GM21360 (cell line): Measurements from ENCODE around the gene ATP5MC3.
"Not testable (repeated sequence)": the region's sequence is repeated elsewhere in the genome, so short reads cannot be mapped to it uniquely, and the experiment has no call there.

Source experiments
- ATAC-seq: cut with Tn5 transposase; IDR thresholded peaks from one replicate; pipeline ENCODE4 v1.9.1; 2021; ENCODE audit warnings: mild to moderate bottlenecking, moderate library complexity; ENCODE audit not compliant: unreplicated experiment

ATP5MC3 gene

DNA sequence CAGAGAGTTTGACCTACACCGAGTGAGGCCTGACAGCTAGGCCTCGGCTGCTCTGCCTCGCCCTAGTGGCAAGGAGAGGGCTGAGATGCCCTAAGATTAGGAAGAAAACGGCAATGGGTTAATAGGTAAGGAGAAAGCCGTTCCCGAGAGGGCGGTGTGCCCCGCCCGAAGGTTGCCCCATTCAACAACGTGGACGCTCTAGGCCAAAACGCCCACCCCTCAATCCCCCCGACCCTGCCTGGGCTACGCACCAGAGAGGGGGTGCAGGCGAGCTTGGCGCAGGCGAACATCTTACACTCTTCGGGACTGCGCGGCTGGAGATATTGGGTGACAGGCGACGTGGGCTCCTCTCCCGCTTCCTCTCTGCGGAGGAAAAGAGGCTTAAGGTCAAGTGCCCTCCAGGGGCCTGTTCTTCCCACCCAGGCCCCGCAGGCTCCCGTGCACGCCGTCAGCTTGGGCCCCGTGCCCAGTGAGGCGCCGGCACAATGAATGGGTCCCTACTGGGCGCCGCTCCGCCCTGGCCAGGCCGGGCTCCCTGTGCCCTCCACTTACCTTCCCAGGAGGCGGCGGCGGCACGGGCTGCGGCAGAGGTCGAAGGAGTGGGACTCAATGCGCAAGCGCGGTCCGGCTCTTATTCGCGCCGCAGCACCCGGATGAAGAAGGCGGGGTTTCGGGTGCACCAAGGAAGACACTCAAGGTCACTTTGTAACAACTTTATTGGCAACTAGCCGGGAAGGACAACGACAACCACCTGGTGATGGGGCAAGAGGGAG, at the start of gene ATP5MC3:
Gene ATP5MC3 (minus strand): TSS at position 607 of the 773 bp plus-strand sequence. CDS start 317 bp downstream, at position 290.
- ATAC-seq: peak; percentile 85

DNA sequence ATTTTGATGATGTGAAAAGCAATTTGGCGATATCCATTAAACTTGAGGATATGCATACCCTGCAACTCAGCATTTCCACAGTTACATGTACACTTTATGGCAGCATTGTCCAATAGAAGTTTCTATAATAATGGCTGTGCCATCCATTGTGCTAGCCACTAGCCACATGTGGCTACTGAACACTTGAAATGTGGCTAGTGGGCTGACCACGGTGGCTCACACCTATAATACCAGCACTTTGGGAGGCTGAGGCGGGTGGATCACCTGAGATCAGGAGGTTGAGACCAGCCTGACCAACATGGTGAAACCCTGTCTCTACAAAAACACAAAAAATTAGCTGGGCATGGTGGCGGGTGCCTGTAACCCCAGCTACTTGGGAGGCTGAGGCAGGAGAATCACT, 47.1 kb upstream of the ATP5MC3 start:
- not testable (repeated sequence) for ATAC-seq

DNA sequence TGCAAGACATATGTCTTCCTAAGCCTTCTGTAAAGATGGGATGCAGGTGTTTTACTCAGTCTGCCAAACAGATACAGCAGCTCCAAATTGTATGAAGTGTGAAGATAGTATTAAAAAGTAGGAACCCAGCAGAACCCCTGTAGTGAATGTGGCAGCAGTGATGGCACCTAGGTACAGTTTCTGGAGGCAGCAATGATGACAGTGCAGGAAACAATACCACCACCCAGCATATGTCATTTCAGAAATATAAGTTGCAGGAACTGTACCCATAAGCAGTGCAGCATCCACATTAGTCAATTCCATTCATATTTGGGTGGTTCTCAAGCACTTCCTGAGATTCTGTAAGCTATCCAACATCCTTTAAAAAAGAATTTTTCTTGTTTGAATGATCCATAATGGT, 46.7 kb upstream of the ATP5MC3 start:
- no peak for ATAC-seq

DNA sequence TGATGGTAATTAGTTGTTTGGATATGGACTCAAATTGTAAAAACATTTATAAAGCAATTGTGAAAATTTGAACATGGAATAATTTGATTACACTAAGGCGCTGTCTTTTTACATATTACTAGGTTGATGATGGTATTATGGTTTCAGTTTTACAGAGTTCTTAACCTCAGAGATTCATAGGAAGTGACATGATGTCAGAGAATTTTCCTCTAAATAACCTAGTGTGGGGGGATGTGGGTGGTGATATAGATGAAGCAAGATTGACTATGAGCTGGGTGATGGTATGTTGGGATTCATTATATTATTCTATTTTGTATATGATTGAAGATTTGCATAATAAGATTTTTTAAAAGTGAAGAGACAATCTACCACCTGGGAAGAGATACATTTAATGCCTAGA, 45.9 kb upstream of the ATP5MC3 start:
- no peak for ATAC-seq

DNA sequence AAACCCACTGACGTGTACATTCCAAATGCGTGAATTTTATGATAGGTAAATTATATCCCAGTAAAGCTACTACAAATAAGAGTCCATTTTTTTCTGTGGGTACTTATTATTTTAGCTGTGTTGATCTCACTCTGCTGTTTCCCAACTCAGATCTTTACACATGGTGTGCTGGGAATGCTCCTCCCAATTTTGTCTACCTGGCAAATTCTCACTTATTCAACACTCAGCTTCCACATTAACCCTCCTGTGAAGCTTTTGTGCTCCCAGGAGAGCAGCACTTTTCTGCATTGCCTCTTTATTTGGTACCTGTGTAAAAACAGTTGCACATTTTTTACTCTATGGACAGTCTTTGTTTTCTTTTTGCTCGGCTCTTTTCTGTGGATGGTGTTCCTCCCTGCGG, 38.6 kb upstream of the ATP5MC3 start:
- ATAC-seq: no peak

DNA sequence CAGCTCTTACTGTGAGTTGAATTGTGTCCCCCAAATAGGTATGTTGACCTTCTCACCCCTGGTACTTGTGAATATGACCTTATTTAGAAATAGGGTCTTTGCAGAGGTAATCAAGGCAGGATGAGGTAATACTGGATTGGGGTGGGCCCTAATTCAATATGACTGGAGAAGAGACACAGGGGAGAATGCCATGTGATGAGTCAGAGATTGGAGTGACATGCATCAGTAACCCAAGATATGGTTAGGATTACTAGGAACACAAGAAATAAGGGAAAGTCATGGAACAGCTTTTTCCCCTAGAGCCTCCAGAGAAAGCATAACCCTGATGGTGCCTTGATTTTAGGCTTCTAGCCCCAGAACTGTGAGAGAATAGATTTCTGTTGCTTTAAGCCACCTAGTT, 37.0 kb upstream of the ATP5MC3 start:
- no peak for ATAC-seq

DNA sequence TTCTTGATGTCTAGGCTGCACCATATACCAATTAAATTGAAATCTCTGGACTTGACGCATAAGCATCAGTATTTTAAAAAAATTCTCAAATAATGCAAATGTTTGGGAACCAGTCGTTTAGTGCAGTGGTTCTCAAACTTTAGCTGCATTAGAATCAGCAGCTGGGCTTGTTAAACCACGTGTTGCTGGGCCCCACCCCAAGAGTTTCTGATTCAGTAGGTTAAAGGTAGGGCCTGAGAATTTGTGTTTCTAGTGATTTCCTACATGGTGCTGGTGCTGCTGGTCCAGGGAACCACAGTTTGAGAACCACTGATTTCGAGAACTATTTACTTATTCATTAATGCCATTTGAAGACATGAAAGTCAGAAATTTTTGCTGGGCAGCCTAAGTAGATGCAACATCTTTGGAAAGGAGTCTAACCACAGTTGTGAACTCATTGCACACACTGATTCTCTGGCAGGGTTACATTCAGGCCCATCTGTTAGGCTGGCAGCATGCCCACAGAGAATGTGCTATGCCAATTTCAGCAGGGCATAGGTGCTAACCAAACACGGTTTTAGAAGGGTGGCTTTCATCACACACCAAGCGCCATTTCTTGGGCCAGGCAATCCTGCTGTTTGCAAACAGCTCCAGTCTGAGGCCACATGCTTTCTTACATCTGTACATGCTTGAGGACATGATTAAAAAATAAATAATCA, 26.4 kb upstream of the ATP5MC3 start:
- no peak for ATAC-seq

DNA sequence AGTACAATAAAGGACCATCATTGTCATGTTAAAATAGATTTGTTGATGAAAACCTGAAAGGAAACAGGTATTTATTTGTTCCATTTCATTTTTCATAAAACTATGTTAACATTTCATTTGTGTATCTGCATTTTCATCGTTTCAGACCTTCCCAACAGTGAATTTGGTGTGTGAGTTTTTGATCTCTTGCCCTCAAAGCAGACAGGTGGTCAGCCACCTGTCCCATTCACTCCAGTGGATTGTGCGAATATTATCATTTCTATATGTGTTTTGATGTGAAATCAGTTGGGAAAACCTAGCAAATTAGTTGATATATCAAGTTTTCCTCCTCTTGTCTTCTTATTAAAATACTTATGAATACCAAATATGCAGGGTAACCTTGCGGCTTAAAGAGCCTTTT, 25.4 kb upstream of the ATP5MC3 start:
- no peak for ATAC-seq

DNA sequence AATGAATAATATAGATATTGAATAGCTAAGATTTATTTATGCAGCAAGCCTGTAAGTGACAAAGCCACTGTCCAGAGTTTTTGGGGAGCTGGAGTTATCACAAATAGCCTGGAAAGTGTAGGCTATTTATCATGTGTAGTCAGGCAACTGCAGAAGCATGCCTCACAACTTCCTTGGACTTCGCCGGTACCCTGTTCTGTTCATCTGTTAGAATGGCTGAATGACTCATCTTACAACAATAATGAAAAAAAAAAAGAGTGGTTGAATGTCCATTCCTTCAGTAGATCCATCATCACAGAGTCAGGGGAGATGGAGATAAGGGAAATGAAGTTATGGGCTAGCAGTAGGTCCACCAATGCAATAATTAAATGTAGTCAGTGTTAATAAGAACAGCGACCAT, 24.0 kb upstream of the ATP5MC3 start:
- no peak for ATAC-seq

DNA sequence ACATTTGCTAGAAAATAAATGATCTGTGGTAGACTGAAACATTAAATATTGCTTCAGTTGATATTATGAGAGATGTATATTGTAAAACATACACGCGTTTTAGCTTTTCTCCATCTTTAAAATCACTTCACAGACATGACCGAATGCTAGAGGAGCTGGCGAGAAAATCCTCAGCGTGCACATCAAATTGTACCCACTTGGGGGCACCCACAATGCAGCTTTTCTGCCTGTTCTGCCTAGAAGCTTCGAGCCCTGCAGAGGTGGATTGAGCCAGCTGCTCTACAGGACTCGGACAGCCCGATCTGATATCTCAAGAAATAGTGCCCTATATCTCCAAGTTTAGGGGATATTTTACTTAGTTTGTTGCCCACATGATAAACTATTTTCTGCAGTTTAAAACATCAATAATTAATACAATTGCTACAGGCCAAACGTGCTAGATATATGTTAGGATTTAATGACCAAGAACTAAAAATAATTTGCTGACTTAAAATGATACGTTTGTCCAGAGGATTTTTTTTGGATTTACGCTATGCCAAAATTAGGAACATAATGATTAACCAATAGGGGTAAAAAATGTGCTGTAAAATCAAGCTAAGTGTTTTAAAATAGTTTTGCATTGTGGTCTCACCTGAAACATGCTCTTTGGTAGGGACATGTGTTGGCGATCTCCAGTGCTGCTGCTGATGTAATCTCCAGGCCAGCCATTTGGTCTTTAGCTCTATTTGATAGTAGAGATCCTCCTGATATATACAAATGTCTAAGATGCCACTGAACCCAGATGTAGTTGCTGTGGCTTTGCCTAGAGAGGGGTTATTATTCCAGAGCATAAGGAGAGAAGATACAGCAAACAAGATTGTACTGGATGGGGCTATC, 22.3 kb upstream of the ATP5MC3 start:
- ATAC-seq: peak; percentile 77

DNA sequence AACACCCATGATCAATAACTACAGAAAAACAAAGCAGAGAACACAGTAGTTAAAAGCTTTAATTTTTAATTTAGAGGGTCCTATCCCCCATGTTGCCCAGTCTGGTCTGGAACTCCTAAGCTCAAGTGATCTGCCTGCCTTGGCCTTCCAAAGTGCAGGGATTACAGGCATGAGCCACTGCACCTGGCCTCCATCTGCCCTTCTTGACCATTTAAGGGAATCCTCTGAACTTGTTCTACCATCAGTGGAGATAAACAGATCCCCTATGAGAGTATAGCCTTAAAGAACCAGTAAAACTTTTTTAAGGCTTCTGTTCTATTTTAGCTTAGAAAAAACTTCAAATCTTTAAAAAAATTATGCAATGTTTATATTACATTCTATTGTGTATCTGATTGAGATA, 13.5 kb upstream of the ATP5MC3 start:
- no peak for ATAC-seq

DNA sequence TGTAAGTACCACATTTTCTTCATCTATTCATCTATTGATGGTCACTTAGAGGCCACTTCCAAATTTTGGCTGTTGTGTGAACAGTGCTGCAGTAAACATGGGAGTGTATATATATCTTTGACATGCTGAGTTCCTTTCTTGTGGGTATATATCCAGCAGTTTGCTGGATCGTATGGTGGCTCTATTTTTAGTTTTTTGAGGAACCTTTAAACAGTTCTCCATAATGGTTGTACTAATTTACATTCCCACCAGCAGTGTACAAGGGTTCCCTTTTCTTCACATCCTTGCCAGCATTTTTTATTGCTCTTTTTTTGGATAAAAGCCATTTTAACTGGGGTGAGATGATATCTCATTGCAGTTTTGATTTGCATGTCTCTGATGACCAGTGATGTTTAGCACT, 7.3 kb upstream of the ATP5MC3 start:
- ATAC-seq: no peak

DNA sequence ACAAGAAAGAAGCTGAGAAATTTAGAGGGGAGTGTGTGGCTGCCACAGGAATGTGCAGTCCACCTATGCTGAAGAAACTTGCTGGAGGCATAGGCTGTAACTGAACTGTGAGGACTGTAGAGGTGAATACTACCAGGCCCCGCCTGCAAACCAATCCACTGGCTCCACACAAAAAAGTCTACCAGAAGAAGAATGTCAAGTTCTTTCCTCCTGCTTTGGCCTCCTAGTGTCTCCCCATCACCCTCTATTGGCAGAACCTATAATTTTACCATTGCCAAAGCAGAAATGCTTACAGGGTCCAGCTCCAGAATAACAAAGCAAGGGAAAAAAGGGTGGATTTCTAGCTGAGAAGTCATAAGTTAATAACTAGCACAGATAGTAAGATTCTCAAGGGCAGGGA, 5.9 kb upstream of the ATP5MC3 start:
- no peak for ATAC-seq

DNA sequence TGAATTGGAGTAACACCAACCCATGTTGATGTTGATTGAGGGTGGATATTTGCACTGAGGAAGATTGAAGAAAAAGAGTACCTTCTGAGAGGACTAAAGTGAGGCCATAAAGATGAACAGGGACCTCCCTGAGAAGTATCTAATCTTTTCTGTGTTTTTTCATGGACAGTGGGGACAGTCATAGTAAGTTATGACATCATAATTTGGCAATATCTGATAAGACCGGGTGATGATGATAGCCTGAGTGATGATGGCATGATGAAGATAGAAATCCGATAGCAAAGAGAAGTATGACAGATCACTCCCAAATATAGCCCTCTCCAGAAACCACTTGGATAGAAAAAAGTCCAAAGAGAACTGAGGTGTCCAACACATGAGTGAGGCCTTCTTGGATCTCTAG, 2.2 kb upstream of the ATP5MC3 start:
- ATAC-seq: no peak

DNA sequence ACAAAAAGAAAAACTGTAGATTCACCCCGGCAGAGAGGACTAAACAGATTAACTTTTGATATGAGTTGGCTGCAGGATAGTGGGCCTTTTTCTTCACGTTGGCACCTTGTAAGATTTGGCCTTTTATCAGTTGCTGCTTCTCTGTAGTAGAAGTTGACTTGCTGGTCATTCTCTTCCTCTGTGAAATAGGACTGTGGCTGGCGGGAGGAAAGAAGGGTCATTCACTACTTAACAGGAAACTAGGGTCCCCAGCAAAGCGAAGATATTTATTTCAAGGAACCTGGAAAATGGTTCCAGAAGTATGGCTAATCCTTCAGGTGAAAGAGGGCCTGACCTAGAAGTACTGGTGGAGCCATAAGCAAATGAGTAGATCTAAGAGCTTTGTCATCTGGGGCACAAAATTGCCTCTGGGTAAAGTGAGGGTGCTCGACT, 383 bp upstream of the ATP5MC3 start:
- ATAC-seq: no peak

DNA sequence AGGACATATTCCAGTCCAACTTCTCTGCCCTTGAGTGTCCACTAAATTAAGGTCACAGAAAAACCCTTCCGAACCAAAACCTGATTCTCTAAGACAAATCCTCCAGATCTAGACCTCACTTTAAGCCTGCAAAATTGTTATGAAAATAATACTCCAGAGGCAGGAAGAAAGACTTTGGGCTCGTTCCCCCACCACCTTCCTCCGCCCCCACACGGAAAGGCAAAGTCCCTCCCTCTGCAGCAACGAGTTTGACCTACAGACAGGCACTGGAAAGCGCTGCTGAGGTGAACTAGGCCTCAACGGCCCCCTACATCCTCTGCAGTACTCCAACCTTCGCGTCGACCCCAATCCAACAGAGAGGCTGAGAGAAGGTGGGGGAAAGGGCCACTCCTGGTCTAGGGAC, 808 bp downstream of the ATP5MC3 start:
- ATAC-seq: peak; percentile 55

DNA sequence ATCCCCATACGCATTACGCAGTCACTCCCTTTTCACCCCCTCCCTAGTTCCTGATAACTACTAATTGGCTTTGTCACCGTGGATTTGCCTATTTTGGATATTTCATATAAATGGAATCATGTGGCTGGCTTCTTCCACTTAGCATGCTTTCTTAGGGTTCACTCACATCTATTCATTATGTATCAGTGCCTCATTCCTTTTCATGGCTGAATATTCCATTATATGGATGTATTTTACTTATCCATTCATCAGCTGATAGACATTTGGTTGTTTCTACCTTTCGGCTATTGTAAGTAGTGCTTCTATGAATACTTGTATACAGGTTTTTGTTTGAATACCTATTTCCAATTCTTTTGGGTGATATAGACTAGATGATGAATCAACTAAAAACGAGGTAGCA, 4.9 kb downstream of the ATP5MC3 start:
- ATAC-seq: no peak

DNA sequence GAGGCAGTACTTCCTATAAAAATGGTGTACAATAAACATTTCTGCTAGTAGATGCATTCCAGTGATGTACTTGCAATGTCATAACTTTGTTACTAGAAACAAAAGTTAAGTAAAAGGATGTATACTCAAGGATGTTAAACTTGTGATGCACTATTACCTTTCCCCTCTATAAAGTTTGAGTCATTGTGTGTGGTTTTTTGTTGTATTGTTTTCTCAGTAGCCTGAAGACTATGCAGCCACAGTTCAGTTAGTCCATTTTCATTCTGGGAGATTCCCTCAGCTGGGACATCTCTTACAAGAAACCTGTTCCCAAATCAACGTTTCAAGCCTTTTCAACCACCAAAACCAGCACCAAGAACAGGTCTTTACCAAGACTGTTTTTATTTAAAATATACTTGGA, 5.6 kb downstream of the ATP5MC3 start:
- no peak for ATAC-seq

DNA sequence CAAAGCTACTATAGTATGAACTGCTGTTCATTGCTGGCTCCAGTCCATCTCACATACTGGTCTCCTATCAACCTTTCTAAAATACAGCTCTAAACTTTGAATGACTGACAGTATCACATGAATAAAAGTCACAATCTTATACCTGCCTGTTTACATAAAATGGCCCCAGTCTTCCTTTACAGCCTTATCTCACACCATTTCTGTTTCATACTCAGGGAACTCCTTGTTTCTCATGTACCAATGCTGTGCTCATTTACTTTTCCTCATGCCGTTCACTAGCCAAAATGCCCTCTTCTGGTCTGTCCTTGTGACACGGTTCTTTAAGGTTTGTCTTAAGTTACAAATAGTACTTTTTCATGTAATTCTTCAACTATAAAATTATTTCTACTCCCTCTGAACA, 6.2 kb downstream of the ATP5MC3 start:
- no peak for ATAC-seq

DNA sequence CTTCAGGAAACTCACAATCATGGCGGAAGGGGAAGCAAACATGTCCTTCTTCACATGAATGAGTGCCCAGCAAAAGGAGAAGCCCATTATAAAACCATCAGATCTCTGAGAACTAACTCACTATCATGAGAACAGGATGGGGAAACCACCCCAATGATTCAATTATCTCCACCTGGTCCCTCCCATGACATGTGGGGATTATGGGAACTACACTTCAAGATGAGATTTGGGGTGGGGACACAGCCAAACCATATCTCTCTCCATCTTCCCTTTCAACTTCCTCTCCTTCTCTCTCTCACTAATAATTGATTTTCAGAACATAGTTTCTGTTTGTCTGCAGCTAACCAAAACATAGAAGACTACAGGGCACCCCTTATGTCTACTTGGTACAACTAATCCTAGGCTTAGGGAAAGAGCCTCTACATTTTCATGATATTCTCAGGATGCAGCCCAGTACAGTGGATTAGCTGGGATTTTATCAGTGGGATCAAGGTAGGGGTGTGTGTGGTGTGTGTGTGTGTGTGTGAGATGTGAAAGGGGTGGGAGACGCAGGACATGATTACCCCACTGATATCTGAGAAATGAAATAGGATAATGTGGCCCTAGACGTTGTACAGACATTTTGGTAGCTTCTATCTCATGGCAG, 10.7 kb downstream of the ATP5MC3 start:
- ATAC-seq: no peak

DNA sequence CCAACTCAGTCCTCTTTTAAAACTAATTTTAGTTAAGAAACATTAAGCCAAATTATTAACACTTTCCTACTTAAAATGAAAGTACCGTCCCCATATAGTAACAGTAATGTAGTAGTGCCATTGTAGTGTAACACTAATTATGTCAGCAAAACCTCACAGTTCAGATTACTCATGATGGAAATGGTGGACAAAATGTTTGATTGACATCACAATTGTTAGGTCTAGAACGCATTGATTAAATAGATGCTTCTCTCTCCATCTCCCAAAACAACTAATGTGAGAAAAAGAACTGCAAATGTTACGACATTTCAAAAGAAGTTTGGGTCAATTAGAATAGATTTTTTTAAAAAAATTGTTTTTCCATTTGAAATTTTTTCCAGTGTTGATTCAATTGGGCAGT, 12.3 kb downstream of the ATP5MC3 start:
- ATAC-seq: no peak
